Panc1 (cell line): ENCODE results near the gene ZNF248.

Experiments
- POLR2AphosphoS5 ChIP-seq: IDR thresholded peaks from 2 replicates; pipeline ENCODE4 v1.6.1; 2012; ENCODE audit warnings: mild to moderate bottlenecking, low read depth, low read length, moderate library complexity
- SIN3A ChIP-seq: IDR thresholded peaks from 2 replicates; pipeline ENCODE4 v1.6.1; 2012; ENCODE audit warnings: low read depth, mild to moderate bottlenecking, low read length, moderate library complexity, borderline replicate concordance; ENCODE audit not compliant: insufficient read depth
- TCF7L2 ChIP-seq: IDR thresholded peaks from 2 replicates; pipeline ENCODE4 v1.6.1; 2011; ENCODE audit warnings: mild to moderate bottlenecking, low read depth, low read length, inconsistent platforms
- TF ChIP-seq, protein P1 (sequence below): fragments of 450-650 bp; IDR thresholded peaks from 2 replicates; pipeline ENCODE4 v1.5.1; 2017; ENCODE audit warnings: mild to moderate bottlenecking
- TF ChIP-seq, protein P2 (sequence below), 2 experiments: IDR thresholded peaks; 2 replicates each; pipeline ENCODE4 v1.6.1; 2011 to 2012; ENCODE audit warnings: low read depth in 2 of 2, control low read depth in 1 of 2, low read length in 1 of 2, mild to moderate bottlenecking in 1 of 2, moderate library complexity in 1 of 2; ENCODE audit not compliant: insufficient read depth in 1 of 2

GRCh38 chr10:37819797-37820196, 37.6 kb downstream of the ZNF248 start:
- TF ChIP-seq, protein P1, sequence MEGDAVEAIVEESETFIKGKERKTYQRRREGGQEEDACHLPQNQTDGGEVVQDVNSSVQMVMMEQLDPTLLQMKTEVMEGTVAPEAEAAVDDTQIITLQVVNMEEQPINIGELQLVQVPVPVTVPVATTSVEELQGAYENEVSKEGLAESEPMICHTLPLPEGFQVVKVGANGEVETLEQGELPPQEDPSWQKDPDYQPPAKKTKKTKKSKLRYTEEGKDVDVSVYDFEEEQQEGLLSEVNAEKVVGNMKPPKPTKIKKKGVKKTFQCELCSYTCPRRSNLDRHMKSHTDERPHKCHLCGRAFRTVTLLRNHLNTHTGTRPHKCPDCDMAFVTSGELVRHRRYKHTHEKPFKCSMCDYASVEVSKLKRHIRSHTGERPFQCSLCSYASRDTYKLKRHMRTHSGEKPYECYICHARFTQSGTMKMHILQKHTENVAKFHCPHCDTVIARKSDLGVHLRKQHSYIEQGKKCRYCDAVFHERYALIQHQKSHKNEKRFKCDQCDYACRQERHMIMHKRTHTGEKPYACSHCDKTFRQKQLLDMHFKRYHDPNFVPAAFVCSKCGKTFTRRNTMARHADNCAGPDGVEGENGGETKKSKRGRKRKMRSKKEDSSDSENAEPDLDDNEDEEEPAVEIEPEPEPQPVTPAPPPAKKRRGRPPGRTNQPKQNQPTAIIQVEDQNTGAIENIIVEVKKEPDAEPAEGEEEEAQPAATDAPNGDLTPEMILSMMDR = no peak
- TF ChIP-seq SIN3A (no peak), TCF7L2 (no peak), POLR2AphosphoS5 (no peak)
- TF ChIP-seq, protein P2, sequence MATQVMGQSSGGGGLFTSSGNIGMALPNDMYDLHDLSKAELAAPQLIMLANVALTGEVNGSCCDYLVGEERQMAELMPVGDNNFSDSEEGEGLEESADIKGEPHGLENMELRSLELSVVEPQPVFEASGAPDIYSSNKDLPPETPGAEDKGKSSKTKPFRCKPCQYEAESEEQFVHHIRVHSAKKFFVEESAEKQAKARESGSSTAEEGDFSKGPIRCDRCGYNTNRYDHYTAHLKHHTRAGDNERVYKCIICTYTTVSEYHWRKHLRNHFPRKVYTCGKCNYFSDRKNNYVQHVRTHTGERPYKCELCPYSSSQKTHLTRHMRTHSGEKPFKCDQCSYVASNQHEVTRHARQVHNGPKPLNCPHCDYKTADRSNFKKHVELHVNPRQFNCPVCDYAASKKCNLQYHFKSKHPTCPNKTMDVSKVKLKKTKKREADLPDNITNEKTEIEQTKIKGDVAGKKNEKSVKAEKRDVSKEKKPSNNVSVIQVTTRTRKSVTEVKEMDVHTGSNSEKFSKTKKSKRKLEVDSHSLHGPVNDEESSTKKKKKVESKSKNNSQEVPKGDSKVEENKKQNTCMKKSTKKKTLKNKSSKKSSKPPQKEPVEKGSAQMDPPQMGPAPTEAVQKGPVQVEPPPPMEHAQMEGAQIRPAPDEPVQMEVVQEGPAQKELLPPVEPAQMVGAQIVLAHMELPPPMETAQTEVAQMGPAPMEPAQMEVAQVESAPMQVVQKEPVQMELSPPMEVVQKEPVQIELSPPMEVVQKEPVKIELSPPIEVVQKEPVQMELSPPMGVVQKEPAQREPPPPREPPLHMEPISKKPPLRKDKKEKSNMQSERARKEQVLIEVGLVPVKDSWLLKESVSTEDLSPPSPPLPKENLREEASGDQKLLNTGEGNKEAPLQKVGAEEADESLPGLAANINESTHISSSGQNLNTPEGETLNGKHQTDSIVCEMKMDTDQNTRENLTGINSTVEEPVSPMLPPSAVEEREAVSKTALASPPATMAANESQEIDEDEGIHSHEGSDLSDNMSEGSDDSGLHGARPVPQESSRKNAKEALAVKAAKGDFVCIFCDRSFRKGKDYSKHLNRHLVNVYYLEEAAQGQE (IDR thresholded peaks at IDR 0.05; ENCODE audit: insufficient read depth in 1 of 2, low read depth in 2 of 2, low read length in 1 of 2) = no peak
